IPS-18c (cell line): ENCODE results near the gene CCDC61.

Source experiments
- H3K4me3 ChIP-seq: 2 replicates; pipeline ENCODE4 v1.7.0; 2013; ENCODE audit warnings: low read depth, mild to moderate bottlenecking, low read length, moderate library complexity; ENCODE audit not compliant: insufficient read depth
- H3K9me3 ChIP-seq: one replicate; pipeline ENCODE4 v1.6.1; 2013; ENCODE audit warnings: mild to moderate bottlenecking, low read length, moderate library complexity; ENCODE audit not compliant: control insufficient read depth, insufficient read depth

The CCDC61 gene

GRCh38 chr19:46002678-46003275 is 7.5 kb downstream of the CCDC61 start:
- H3K4me3 ChIP-seq: no peak overlapping the region
- peaks cover 2% of the 10 kb centered on the region for H3K9me3 ChIP-seq

GRCh38 chr19:46006411-46006810 is 11.1 kb downstream of the CCDC61 start:
- H3K9me3 ChIP-seq: peaks cover 2% of the 10 kb centered on the region
- no peak overlapping the region for H3K4me3 ChIP-seq

GRCh38 chr19:46009530-46010510 is 14.6 kb downstream of the CCDC61 start:
- Histone ChIP-seq H3K4me3 (no peak overlapping the region; the same call in 1 of the 2 replicates), H3K9me3 (peaks cover 2% of the 10 kb centered on the region)

- Histone ChIP-seq H3K9me3 (no peaks in the 10 kb centered on the region), H3K4me3 (peak overlapping the region; percentile 39; the same call in 1 of the 2 replicates)
These were observed 19.3 kb downstream of the CCDC61 start for GRCh38 chr19:46014534-46014933.

GRCh38 chr19:46014941-46015686 is 19.8 kb downstream of the CCDC61 start:
- no peaks in the 10 kb centered on the region for H3K9me3 ChIP-seq
- H3K4me3 ChIP-seq: peak overlapping the region; percentile 39

GRCh38 chr19:46015687-46016425 is 20.6 kb downstream of the CCDC61 start:
- peak overlapping the region; percentile 31 for H3K4me3 ChIP-seq

GRCh38 chr19:46016426-46017094 is 21.3 kb downstream of the CCDC61 start:
- H3K9me3 ChIP-seq: no peaks in the 10 kb centered on the region
- H3K4me3 ChIP-seq: peak overlapping the region; percentile 31

More at GRCh38 chr19:46015687-46016425, 20.6 kb downstream of the CCDC61 start:
- H3K9me3 ChIP-seq: no peaks in the 10 kb centered on the region

- no peaks in the 10 kb centered on the region for H3K9me3 ChIP-seq
- H3K4me3 ChIP-seq: no peak overlapping the region; the same call in 1 of the 2 replicates
These were observed 21.8 kb downstream of the CCDC61 start for GRCh38 chr19:46017095-46017429.

GRCh38 chr19:46017874-46018675 is 22.8 kb downstream of the CCDC61 start:
- no peaks in the 10 kb centered on the region for H3K9me3 ChIP-seq
- no peak overlapping the region for H3K4me3 ChIP-seq

GRCh38 chr19:46018729-46019251 is 23.5 kb downstream of the CCDC61 start:
- no peaks in the 10 kb centered on the region for H3K9me3 ChIP-seq
- H3K4me3 ChIP-seq: no peak overlapping the region

GRCh38 chr19:46019270-46019669 is 24.0 kb downstream of the CCDC61 start:
- no peaks in the 10 kb centered on the region for H3K9me3 ChIP-seq
- no peak overlapping the region for H3K4me3 ChIP-seq

- no peak overlapping the region for H3K4me3 ChIP-seq
- H3K9me3 ChIP-seq: no peaks in the 10 kb centered on the region
These were observed 25.5 kb downstream of the CCDC61 start for GRCh38 chr19:46020819-46021125.

GRCh38 chr19:46021531-46022041 is 26.3 kb downstream of the CCDC61 start:
- no peak overlapping the region for H3K4me3 ChIP-seq
- H3K9me3 ChIP-seq: no peaks in the 10 kb centered on the region

- H3K4me3 ChIP-seq: no peak overlapping the region
- H3K9me3 ChIP-seq: no peaks in the 10 kb centered on the region
These were observed 26.8 kb downstream of the CCDC61 start for GRCh38 chr19:46022061-46022430.

GRCh38 chr19:46022431-46023310 is 27.4 kb downstream of the CCDC61 start, which contains the start of gene PGLYRP1:
Gene PGLYRP1 (minus strand): TSS chr19:46023053. CDS start chr19:46023021, 32 bp downstream.
- Histone ChIP-seq H3K9me3 (no peaks in the 10 kb centered on the region), H3K4me3 (no peak within 1 kb of the TSS)
